ENCODE data around the gene SPPL2A.
A peak's percentile ranks its signal among the peaks of the same experiment; 100 is the strongest.

SPPL2A gene

GRCh38 chr15:50685976-50686468 is 79.5 kb downstream of the SPPL2A start:
- TF ChIP-seq POU6F1 (CRISPR knock-in tag; IDR thresholded peaks at IDR 0.05; ENCODE audit: borderline replicate concordance, low read depth) (no peak), CSRNP3 (CRISPR knock-in tag; IDR thresholded peaks at IDR 0.05) (no peak), ZFP30 (CRISPR knock-in tag; IDR thresholded peaks at IDR 0.05) (no peak), BACH2 (CRISPR knock-in tag; IDR thresholded peaks at IDR 0.05; ENCODE audit: borderline replicate concordance) (no peak), ZFP3 (CRISPR knock-in tag; IDR thresholded peaks at IDR 0.05) (no peak), ISL1 (CRISPR knock-in tag; IDR thresholded peaks at IDR 0.05) (no peak), ARNTL (CRISPR knock-in tag; IDR thresholded peaks at IDR 0.05; ENCODE audit: borderline replicate concordance, low read depth) (no peak), CSDC2 (CRISPR knock-in tag; IDR thresholded peaks at IDR 0.05) (no peak), TSHZ2 (CRISPR knock-in tag; IDR thresholded peaks at IDR 0.05) (no peak), ZNF8 (CRISPR knock-in tag; IDR thresholded peaks at IDR 0.05) (no peak), ZC3H10 (CRISPR knock-in tag; IDR thresholded peaks at IDR 0.05) (no peak), OSR1 (CRISPR knock-in tag; IDR thresholded peaks at IDR 0.05) (no peak), RARB (CRISPR knock-in tag; IDR thresholded peaks at IDR 0.05) (no peak), PATZ1 (CRISPR knock-in tag; IDR thresholded peaks at IDR 0.05; ENCODE audit: borderline replicate concordance) (no peak)
- ATAC-seq: peak; percentile 87

- TF ChIP-seq TCF4 (CRISPR knock-in tag; IDR thresholded peaks at IDR 0.05; ENCODE audit: borderline replicate concordance): no peak
- TF ChIP-seq BACH2 (CRISPR knock-in tag; IDR thresholded peaks at IDR 0.05; ENCODE audit: borderline replicate concordance): no peak
- TF ChIP-seq GLIS3 (CRISPR knock-in tag; IDR thresholded peaks at IDR 0.05): no peak
- no peak for TF ChIP-seq ZFP3 (CRISPR knock-in tag; IDR thresholded peaks at IDR 0.05)
- TF ChIP-seq CSDC2 (CRISPR knock-in tag; IDR thresholded peaks at IDR 0.05): no peak
- TF ChIP-seq RARB (CRISPR knock-in tag; IDR thresholded peaks at IDR 0.05): no peak
- TF ChIP-seq PATZ1 (CRISPR knock-in tag; IDR thresholded peaks at IDR 0.05; ENCODE audit: borderline replicate concordance): no peak
- no peak for TF ChIP-seq ARNTL (CRISPR knock-in tag; IDR thresholded peaks at IDR 0.05; ENCODE audit: borderline replicate concordance, low read depth)
- TF ChIP-seq OSR1 (CRISPR knock-in tag; IDR thresholded peaks at IDR 0.05): no peak
- TF ChIP-seq CREB5 (CRISPR knock-in tag; IDR thresholded peaks at IDR 0.05; ENCODE audit: low read depth): no peak
- no peak for TF ChIP-seq ZFP30 (CRISPR knock-in tag; IDR thresholded peaks at IDR 0.05)
These were observed 80.1 kb downstream of the SPPL2A start for GRCh38 chr15:50685191-50685975.

More at GRCh38 chr15:50685191-50685975, 80.1 kb downstream of the SPPL2A start:
- ATAC-seq: no peak

All from SK-N-SH treated with all-trans-retinoic acid at 6 μM for 48 hours (cell line).